Central memory CD8-positive, alpha-beta T cell (primary cell): ENCODE results near the gene SLC41A2.
"Not testable (repeated sequence)": the region's sequence is repeated elsewhere in the genome, so short reads cannot be mapped to it uniquely, and the experiment has no call there.

Experiments
- ATAC-seq: fragments of 150-1000 bp; cut with Tn5 transposase; replicated peaks from 2 replicates; pipeline ENCODE4 v1.10.0; 2022; ENCODE audit warnings: mild to moderate bottlenecking, moderate FRiP score, moderate number of reproducible peaks; ENCODE audit not compliant: poor library complexity, severe bottlenecking; ENCODE audit errors: extremely low read depth
- DNase-seq, 2 donors: peaks; one replicate each; pipeline ENCODE4 v3.0.0; 2021; ENCODE audit warnings: low spot score in 2 of 2
- H3K27ac Mint-ChIP-seq: one replicate; pipeline ENCODE4 v1.8.0; 2022; ENCODE audit warnings: low read depth, mild to moderate bottlenecking, moderate library complexity, mixed read lengths
- H3K27me3 Mint-ChIP-seq: one replicate; pipeline ENCODE4 v1.8.0; 2022; ENCODE audit warnings: mixed read lengths
- H3K36me3 Mint-ChIP-seq: one replicate; pipeline ENCODE4 v1.8.0; 2022; ENCODE audit warnings: mild to moderate bottlenecking, moderate library complexity, mixed read lengths; ENCODE audit not compliant: insufficient read depth
- H3K4me1 Mint-ChIP-seq: one replicate; pipeline ENCODE4 v1.8.0; 2022; ENCODE audit warnings: mixed read lengths
- H3K4me3 Mint-ChIP-seq: one replicate; pipeline ENCODE4 v1.8.0; 2022; ENCODE audit warnings: mild to moderate bottlenecking, moderate library complexity, mixed read lengths
- H3K9me3 Mint-ChIP-seq: one replicate; pipeline ENCODE4 v1.8.0; 2022; ENCODE audit warnings: mixed read lengths

Gene SLC41A2

GRCh38 chr12:104958001-104958804 lies at the start of gene SLC41A2:
SLC41A2 (minus strand) TSS chr12:104958290; CDS start chr12:104928527, 29,763 bp downstream.
- peaks cover 14% of the 10 kb centered on the region for H3K27me3 Mint-ChIP-seq
- no peaks in the 10 kb centered on the region for H3K9me3 Mint-ChIP-seq
- peaks cover 8% of the 10 kb centered on the region for H3K36me3 Mint-ChIP-seq
- peaks cover 23% of the 10 kb centered on the region for H3K4me1 Mint-ChIP-seq
- DNase-seq: peak; percentile 59 to 69
- peak within 1 kb of the TSS; percentile 95 for H3K4me3 Mint-ChIP-seq
- H3K27ac Mint-ChIP-seq: peak within 1 kb of the TSS; percentile 91
- peak; percentile 93 for ATAC-seq

GRCh38 chr12:105001476-105001875 lies 43.4 kb upstream of the SLC41A2 start:
- Mint-ChIP-seq H3K4me3 (no peak overlapping the region), H3K4me1 (peaks cover 18% of the 10 kb centered on the region), H3K27ac (no peak overlapping the region), H3K9me3 (no peaks in the 10 kb centered on the region), H3K36me3 (peaks cover 7% of the 10 kb centered on the region), H3K27me3 (no peaks in the 10 kb centered on the region)
- ATAC-seq (no peak), DNase-seq (no peak)

- H3K27ac Mint-ChIP-seq: no peak overlapping the region
- peaks cover 12% of the 10 kb centered on the region for H3K36me3 Mint-ChIP-seq
- peaks cover 18% of the 10 kb centered on the region for H3K4me1 Mint-ChIP-seq
Observed at GRCh38 chr12:104999347-104999685, 41.2 kb upstream of the SLC41A2 start.

GRCh38 chr12:104998423-104999346 lies 40.6 kb upstream of the SLC41A2 start:
- peak overlapping the region; percentile 32 for H3K27ac Mint-ChIP-seq
- peaks cover 18% of the 10 kb centered on the region for H3K4me1 Mint-ChIP-seq
- no peaks in the 10 kb centered on the region for H3K9me3 Mint-ChIP-seq
- no peaks in the 10 kb centered on the region for H3K27me3 Mint-ChIP-seq
- H3K36me3 Mint-ChIP-seq: peaks cover 12% of the 10 kb centered on the region
- no peak for DNase-seq
- ATAC-seq: no peak
- H3K4me3 Mint-ChIP-seq: no peak overlapping the region

More at GRCh38 chr12:104999347-104999685, 41.2 kb upstream of the SLC41A2 start:
- DNase-seq: no peak
- H3K27me3 Mint-ChIP-seq: no peaks in the 10 kb centered on the region
- ATAC-seq: no peak
- no peaks in the 10 kb centered on the region for H3K9me3 Mint-ChIP-seq
- H3K4me3 Mint-ChIP-seq: no peak overlapping the region

GRCh38 chr12:104997541-104997940 lies 39.5 kb upstream of the SLC41A2 start:
- H3K27me3 Mint-ChIP-seq: no peaks in the 10 kb centered on the region
- H3K4me3 Mint-ChIP-seq: no peak overlapping the region
- no peaks in the 10 kb centered on the region for H3K9me3 Mint-ChIP-seq
- DNase-seq (no peak), ATAC-seq (no peak)
- no peak overlapping the region for H3K27ac Mint-ChIP-seq
- H3K4me1 Mint-ChIP-seq: peaks cover 18% of the 10 kb centered on the region
- H3K36me3 Mint-ChIP-seq: peaks cover 17% of the 10 kb centered on the region

- Mint-ChIP-seq H3K36me3 (peaks cover 28% of the 10 kb centered on the region), H3K4me1 (peaks cover 11% of the 10 kb centered on the region), H3K4me3 (no peak overlapping the region), H3K27ac (no peak overlapping the region), H3K9me3 (no peaks in the 10 kb centered on the region), H3K27me3 (no peaks in the 10 kb centered on the region)
- DNase-seq (no peak), ATAC-seq (no peak)
Observed at GRCh38 chr12:104994336-104994735, 36.2 kb upstream of the SLC41A2 start.

- peaks cover 29% of the 10 kb centered on the region for H3K36me3 Mint-ChIP-seq
Observed at GRCh38 chr12:104991565-104992128, 33.6 kb upstream of the SLC41A2 start.

GRCh38 chr12:104990950-104991349 lies 32.9 kb upstream of the SLC41A2 start:
- peaks cover 21% of the 10 kb centered on the region for H3K4me1 Mint-ChIP-seq
- ATAC-seq (no peak), DNase-seq (no peak)
- no peak overlapping the region for H3K4me3 Mint-ChIP-seq
- H3K36me3 Mint-ChIP-seq: peaks cover 33% of the 10 kb centered on the region
- H3K27me3 Mint-ChIP-seq: no peaks in the 10 kb centered on the region
- H3K27ac Mint-ChIP-seq: no peak overlapping the region
- H3K9me3 Mint-ChIP-seq: no peaks in the 10 kb centered on the region

More at GRCh38 chr12:104991565-104992128, 33.6 kb upstream of the SLC41A2 start:
- Mint-ChIP-seq H3K4me1 (peaks cover 16% of the 10 kb centered on the region), H3K27me3 (no peaks in the 10 kb centered on the region), H3K9me3 (no peaks in the 10 kb centered on the region), H3K27ac (no peak overlapping the region), H3K4me3 (no peak overlapping the region)
- no peak for DNase-seq
- no peak for ATAC-seq

- H3K27ac Mint-ChIP-seq: peak within 1 kb of the TSS; percentile 42
- ATAC-seq (peak; percentile 96), DNase-seq (peak; percentile 70 to 72)
Observed at GRCh38 chr12:104986022-104986941, 28.2 kb upstream of the SLC41A2 start, which contains the start of gene NOPCHAP1. NOPCHAP1 (plus strand) TSS chr12:104986316; CDS start chr12:104986353, 37 bp downstream.

GRCh38 chr12:104985206-104985605 lies 27.1 kb upstream of the SLC41A2 start:
- no peaks in the 10 kb centered on the region for H3K9me3 Mint-ChIP-seq
- no peak overlapping the region for H3K27ac Mint-ChIP-seq
- H3K4me3 Mint-ChIP-seq: peak overlapping the region; percentile 90
- peaks cover 18% of the 10 kb centered on the region for H3K27me3 Mint-ChIP-seq
- peaks cover 30% of the 10 kb centered on the region for H3K4me1 Mint-ChIP-seq
- H3K36me3 Mint-ChIP-seq: peaks cover 12% of the 10 kb centered on the region
- DNase-seq (no peak), ATAC-seq (no peak)

More at GRCh38 chr12:104986022-104986941, 28.2 kb upstream of the SLC41A2 start, which contains the start of gene NOPCHAP1:
- no peaks in the 10 kb centered on the region for H3K9me3 Mint-ChIP-seq
- peaks cover 30% of the 10 kb centered on the region for H3K4me1 Mint-ChIP-seq
- peaks cover 13% of the 10 kb centered on the region for H3K36me3 Mint-ChIP-seq
- H3K4me3 Mint-ChIP-seq: peak within 1 kb of the TSS; percentile 90
- peaks cover 18% of the 10 kb centered on the region for H3K27me3 Mint-ChIP-seq

GRCh38 chr12:104977688-104978087 lies 19.6 kb upstream of the SLC41A2 start:
- not testable (repeated sequence) for H3K27me3 Mint-ChIP-seq, ATAC-seq, H3K36me3 Mint-ChIP-seq, H3K9me3 Mint-ChIP-seq, H3K27ac Mint-ChIP-seq, DNase-seq, H3K4me1 Mint-ChIP-seq, H3K4me3 Mint-ChIP-seq
